ENCODE results near the gene ARMH3. TPM values are rescaled to one million over a fixed set of nuclear protein-coding genes. Genes with fewer than 3 reads are reported as not detected.
"Not testable (repeated sequence)": the region's sequence is repeated elsewhere in the genome, so short reads cannot be mapped to it uniquely, and the experiment has no call there.

Gene ARMH3
- total RNA-seq, 1 experiment from 2014 or later: 6.9 TPM

- no peak for DNase-seq (ENCODE audit: low read depth)
These were observed 9.9 kb downstream of the ARMH3 start for GRCh38 chr10:102046095-102046494.

- no peak for DNase-seq (ENCODE audit: low read depth)
These were observed 10.7 kb downstream of the ARMH3 start for GRCh38 chr10:102045292-102045691.

- no peak for DNase-seq (ENCODE audit: low read depth)
These were observed 15.5 kb downstream of the ARMH3 start for GRCh38 chr10:102040305-102041050.

- no peak for DNase-seq (ENCODE audit: low read depth)
These were observed 17.6 kb downstream of the ARMH3 start for GRCh38 chr10:102038410-102038809.

GRCh38 chr10:102035807-102036206 lies 20.2 kb downstream of the ARMH3 start:
- not testable (repeated sequence) for DNase-seq (ENCODE audit: low read depth)

GRCh38 chr10:102033787-102034186 lies 22.2 kb downstream of the ARMH3 start:
- DNase-seq (ENCODE audit: low read depth): no peak

GRCh38 chr10:102027261-102027660 lies 28.7 kb downstream of the ARMH3 start:
- DNase-seq (ENCODE audit: low read depth): no peak

GRCh38 chr10:102024799-102025198 lies 31.2 kb downstream of the ARMH3 start:
- no peak for DNase-seq (ENCODE audit: low read depth)

- DNase-seq (ENCODE audit: low read depth): no peak
These were observed 35.0 kb downstream of the ARMH3 start for GRCh38 chr10:102020938-102021337.

GRCh38 chr10:102017295-102017694 lies 38.7 kb downstream of the ARMH3 start:
- no peak for DNase-seq (ENCODE audit: low read depth)

GRCh38 chr10:102016416-102016815 lies 39.6 kb downstream of the ARMH3 start:
- no peak for DNase-seq (ENCODE audit: low read depth)

GRCh38 chr10:102010961-102011360 lies 45.0 kb downstream of the ARMH3 start:
- DNase-seq (ENCODE audit: low read depth): no peak

- DNase-seq (ENCODE audit: low read depth): peak; percentile 89
These were observed 46.1 kb downstream of the ARMH3 start for GRCh38 chr10:102009801-102010425.

- DNase-seq (ENCODE audit: low read depth): no peak
These were observed 48.2 kb downstream of the ARMH3 start for GRCh38 chr10:102007796-102008195.

GRCh38 chr10:102007031-102007430 lies 48.9 kb downstream of the ARMH3 start:
- not testable (repeated sequence) for DNase-seq (ENCODE audit: low read depth)

GRCh38 chr10:102004376-102004775 lies 51.6 kb downstream of the ARMH3 start:
- no peak for DNase-seq (ENCODE audit: low read depth)

GRCh38 chr10:102003541-102003940 lies 52.4 kb downstream of the ARMH3 start:
- DNase-seq (ENCODE audit: low read depth): no peak

- DNase-seq (ENCODE audit: low read depth): no peak
These were observed 54.4 kb downstream of the ARMH3 start for GRCh38 chr10:102001435-102002068.

GRCh38 chr10:101997803-101998202 lies 58.2 kb downstream of the ARMH3 start:
- no peak for DNase-seq (ENCODE audit: low read depth)

GRCh38 chr10:101995451-101996063 lies 60.4 kb downstream of the ARMH3 start:
- peak; percentile 26 for DNase-seq (ENCODE audit: low read depth)

- DNase-seq (ENCODE audit: low read depth): no peak
These were observed 62.2 kb downstream of the ARMH3 start for GRCh38 chr10:101993651-101994200.

- DNase-seq (ENCODE audit: low read depth): no peak
These were observed 62.8 kb downstream of the ARMH3 start for GRCh38 chr10:101993221-101993620.
